Dedifferentiated amniotic fluid mesenchymal stem cell (primary cell): ENCODE measurements around the gene XRCC5.

Experiments
- DNase-seq: peaks from one replicate; pipeline ENCODE4 v3.0.0-alpha.2; 2016; ENCODE audit errors: extremely low spot score

XRCC5 gene

GRCh38 chr2:216232721-216233120, 123.6 kb downstream of the XRCC5 start:
- DNase-seq: no peak

GRCh38 chr2:216233281-216233995, 124.3 kb downstream of the XRCC5 start:
- no peak for DNase-seq

GRCh38 chr2:216234106-216234505, 125.0 kb downstream of the XRCC5 start:
- no peak for DNase-seq

GRCh38 chr2:216235462-216235861, 126.3 kb downstream of the XRCC5 start:
- DNase-seq: no peak

- DNase-seq: no peak
Measured at GRCh38 chr2:216235896-216236295, 126.7 kb downstream of the XRCC5 start.

- DNase-seq: no peak
Measured at GRCh38 chr2:216236486-216236885, 127.3 kb downstream of the XRCC5 start.

GRCh38 chr2:216242365-216242764, 133.2 kb downstream of the XRCC5 start:
- no peak for DNase-seq

GRCh38 chr2:216243026-216243425, 133.9 kb downstream of the XRCC5 start:
- DNase-seq: no peak

- no peak for DNase-seq
Measured at GRCh38 chr2:216245391-216245975, 136.3 kb downstream of the XRCC5 start.

- no peak for DNase-seq
Measured at GRCh38 chr2:216246766-216247165, 137.6 kb downstream of the XRCC5 start.
